Prostate gland (tissue), 2 donors: Measurements from ENCODE around the gene DOCK10.

Source experiments
- POLR2A ChIP-seq: fragments of 450-650 bp; IDR thresholded peaks from one replicate; pipeline ENCODE4 v1.6.1; 2016; ENCODE audit warnings: antibody characterized with exemption, mild to moderate bottlenecking
- POLR2AphosphoS5 ChIP-seq: sonication (generic); formaldehyde crosslinking; IDR thresholded peaks from one replicate; pipeline ENCODE4 v1.6.1; 2017; ENCODE audit warnings: antibody characterized with exemption
- TF ChIP-seq, protein P1 (sequence below), 4 experiments: fragments of 200-600 bp in 2 of 4; fragments of 450-650 bp in 2 of 4; sonication (generic) in 2 of 4; IDR thresholded peaks; 1 replicate in 3 of 4; 2 replicates in 1 of 4; pipeline ENCODE4 v1.5.1; 2016 to 2019; ENCODE audit warnings: antibody characterized with exemption in 4 of 4, mild to moderate bottlenecking in 2 of 4, moderate library complexity in 2 of 4

DNA sequence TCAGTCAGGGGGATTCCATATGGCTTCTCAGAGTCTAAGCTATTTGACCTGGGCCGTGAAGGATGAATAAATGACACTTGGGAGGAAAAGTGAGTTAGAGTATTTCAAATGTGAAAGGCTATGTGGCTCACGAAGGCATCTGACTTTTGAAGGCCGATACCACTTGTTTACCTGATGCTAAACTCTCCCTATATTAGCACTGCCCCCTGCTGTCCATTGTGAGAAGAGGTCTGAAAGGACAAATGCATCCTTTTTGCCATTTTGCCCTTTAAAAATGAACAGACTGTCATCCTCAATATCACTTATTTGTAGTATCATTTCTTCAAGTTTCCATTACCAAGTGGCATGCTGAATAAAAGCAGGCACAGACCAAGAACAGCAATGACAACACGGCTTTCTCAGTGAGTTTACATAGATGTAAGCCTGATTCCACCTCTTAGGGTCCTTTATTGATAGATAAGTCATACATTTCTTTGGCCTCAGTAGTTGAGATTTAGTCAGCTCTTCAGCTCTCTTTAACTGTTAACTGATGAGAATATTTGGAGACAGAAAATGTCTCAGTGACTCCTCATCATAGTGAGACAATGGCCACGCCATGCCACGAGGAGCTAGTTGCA lies 40.1 kb downstream of the DOCK10 start:
- TF ChIP-seq, protein P1, sequence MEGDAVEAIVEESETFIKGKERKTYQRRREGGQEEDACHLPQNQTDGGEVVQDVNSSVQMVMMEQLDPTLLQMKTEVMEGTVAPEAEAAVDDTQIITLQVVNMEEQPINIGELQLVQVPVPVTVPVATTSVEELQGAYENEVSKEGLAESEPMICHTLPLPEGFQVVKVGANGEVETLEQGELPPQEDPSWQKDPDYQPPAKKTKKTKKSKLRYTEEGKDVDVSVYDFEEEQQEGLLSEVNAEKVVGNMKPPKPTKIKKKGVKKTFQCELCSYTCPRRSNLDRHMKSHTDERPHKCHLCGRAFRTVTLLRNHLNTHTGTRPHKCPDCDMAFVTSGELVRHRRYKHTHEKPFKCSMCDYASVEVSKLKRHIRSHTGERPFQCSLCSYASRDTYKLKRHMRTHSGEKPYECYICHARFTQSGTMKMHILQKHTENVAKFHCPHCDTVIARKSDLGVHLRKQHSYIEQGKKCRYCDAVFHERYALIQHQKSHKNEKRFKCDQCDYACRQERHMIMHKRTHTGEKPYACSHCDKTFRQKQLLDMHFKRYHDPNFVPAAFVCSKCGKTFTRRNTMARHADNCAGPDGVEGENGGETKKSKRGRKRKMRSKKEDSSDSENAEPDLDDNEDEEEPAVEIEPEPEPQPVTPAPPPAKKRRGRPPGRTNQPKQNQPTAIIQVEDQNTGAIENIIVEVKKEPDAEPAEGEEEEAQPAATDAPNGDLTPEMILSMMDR (IDR thresholded peaks at IDR 0.05) = peak; percentile 39 to 76 (median 74)
- TF ChIP-seq POLR2A (no peak), POLR2AphosphoS5 (no peak)
